GM03348 (cell line): ENCODE data around the gene ATG12.

Experiments
- DNase-seq: peaks from one replicate; pipeline ENCODE4 v3.0.0; 2012; ENCODE audit warnings: low spot score

The ATG12 gene

GRCh38 chr5:115806986-115807653 lies 34.2 kb downstream of the ATG12 start:
- DNase-seq, result no peak

DNA sequence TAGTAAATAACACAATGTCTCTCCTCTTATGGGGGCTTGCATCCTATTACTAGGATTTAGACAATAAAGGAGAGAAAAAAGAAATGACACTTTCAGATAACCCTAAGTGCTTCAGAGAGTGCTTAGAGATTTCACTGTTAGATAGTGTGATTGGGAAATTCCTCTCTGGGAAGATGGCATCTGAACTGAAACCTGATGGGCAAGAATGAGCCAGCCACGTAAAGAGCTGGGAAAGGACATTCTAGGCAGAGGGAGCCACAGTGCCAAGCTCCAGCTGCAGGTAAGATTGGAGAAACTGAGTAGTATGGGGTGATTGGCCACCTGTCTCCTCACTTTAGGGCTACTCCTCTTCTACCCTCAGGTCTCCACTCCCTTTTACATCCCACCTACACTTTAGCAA lies 39.4 kb downstream of the ATG12 start:
- DNase-seq, result no peak

DNA sequence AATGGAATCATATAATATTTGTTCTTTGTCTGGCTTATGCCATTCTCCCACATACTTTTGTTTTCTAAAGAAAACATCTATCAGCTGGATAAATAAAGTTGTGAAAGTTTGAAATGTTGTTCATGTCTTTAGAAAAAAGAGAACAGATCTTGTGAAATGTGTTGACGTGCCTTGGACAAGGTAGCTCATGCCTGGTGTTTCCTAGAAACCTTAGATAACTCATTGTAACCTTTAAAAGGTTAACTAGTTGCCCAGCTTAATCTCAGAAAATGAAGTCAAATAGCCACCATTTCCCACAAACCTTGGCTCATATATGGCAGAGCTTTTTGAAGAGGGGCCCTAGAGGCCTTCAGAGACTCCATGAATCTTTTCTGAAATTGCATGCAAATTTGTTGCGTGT lies 40.2 kb downstream of the ATG12 start:
- no peak for DNase-seq

DNA sequence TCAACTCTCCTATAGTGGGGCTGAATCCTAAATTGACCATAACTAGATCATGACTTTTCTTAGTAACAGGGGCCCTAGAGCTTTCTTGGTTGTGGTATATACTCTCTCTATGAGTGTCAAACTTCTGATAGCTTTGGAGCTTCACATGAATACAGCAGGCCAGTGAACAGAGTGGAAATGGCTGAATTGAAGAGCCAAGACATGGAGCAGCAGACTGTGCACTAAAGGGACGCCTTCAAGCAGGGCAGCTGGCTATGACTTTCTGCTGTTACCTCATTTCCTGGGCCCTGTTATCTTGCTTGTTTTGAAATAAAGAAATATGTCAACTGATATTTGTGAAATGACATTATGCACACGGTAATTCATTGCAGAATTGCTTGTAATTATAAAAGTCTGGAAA lies 41.3 kb downstream of the ATG12 start:
- DNase-seq, result no peak

GRCh38 chr5:115798252-115798651 lies 43.1 kb downstream of the ATG12 start:
- DNase-seq, result no peak

GRCh38 chr5:115796656-115797055 lies 44.7 kb downstream of the ATG12 start:
- DNase-seq, result no peak

DNA sequence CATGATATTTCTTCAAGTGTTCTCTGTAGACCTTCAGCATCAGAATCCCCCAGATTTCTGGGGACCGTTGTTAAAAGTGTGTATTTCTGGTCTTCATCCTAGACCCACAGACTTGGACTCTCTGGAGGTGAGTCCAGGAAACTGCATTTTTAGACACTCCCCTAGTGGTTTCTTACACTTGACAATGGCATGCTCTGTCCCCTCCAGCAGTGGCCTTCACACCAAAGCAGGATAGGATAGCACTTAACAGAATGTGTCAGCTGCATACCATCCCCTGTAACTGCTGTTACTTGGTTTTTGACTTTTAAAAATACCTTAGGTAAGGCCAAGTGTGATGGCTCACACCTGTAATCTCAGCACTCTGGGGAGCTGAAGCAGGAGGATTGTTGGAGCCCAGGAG lies 45.7 kb downstream of the ATG12 start:
- DNase-seq, result no peak

DNA sequence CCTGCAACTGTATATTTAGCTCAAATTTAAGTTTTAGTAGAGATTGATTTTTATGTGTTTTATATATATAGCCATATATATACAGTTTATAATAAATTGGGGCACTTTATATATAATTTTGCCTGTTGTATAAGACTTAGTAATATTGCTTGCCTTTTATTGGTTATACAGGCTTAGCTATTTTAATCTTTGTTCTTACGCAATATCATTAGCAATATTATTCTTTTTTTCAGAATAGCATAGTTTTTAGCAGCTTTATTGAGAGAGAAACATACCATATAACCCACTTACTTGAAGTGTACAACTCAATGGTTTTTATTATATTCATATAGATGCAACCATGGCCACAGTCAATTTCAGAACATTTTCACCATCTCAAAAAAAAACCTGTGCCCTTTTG lies 52.9 kb downstream of the ATG12 start:
- DNase-seq, result no peak

DNA sequence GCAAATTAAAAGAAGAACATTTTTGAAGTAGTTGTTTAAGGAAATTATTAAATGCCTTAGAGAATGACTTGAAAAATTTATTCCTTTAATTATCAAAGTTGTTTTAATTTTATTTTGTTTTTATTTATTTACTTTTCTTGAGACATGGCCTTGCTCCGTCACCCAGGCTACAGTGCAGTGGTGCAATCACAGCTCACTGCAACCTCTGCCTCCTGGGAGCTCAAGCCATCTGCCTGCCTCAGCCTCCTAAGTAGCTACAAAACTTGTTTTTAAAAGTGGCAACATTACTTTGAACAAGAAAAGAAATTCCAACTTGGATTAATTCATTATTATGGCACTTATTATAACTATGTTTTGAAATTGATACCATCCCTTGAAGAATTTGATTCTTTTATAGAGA lies 53.9 kb downstream of the ATG12 start:
- DNase-seq, result no peak

GRCh38 chr5:115785381-115786065 lies 55.8 kb downstream of the ATG12 start:
- DNase-seq, result no peak

DNA sequence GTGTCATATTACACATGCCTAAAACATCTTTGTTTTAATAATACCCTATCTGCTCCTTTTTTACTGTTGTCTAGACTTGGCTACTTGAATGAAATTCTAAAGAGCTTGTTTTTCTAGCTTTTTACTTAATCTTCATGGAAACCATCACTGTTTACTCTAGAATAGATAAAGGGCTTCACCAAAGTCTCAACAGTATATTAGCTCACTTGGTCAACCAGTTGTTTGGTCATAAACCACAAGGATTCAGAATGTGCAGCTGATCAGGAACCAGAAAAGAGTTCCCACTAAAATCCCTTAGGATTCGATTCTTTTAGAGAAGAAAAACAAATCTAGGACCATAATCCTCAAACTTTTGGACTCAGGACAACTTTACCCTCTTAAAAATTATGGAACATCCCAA lies 62.9 kb downstream of the ATG12 start:
- DNase-seq, result no peak
